GM13977 (cell line): Measurements from ENCODE around the gene POLA1.

Experiments
- DNase-seq: peaks from one replicate; pipeline ENCODE4 v3.0.0; 2012; ENCODE audit warnings: low spot score
- CTCF ChIP-seq: IDR thresholded peaks from 2 replicates; pipeline ENCODE4 v1.5.1; 2012; ENCODE audit warnings: mild to moderate bottlenecking, control low read depth; ENCODE audit not compliant: insufficient read depth; ENCODE audit errors: extremely low read depth, missing control alignments
- in situ Hi-C: fragments of 300-500 bp; cut with MboI; formaldehyde crosslinking; loops from one replicate; pipeline ENCODE4 v1.12.0; 2022; ENCODE audit warnings: low sequenced_read_pairs, low pct_unique_long_range_greater_than_20kb, mixed read lengths, inconsistent platforms; ENCODE audit not compliant: unreplicated experiment

The POLA1 gene

GRCh38 chrX:25007059-25008053 lies 313.6 kb downstream of the POLA1 start:
- in situ Hi-C loops: no loop called here
- TF ChIP-seq CTCF: no peak
- no peak for DNase-seq

GRCh38 chrX:25009407-25009806 lies 315.7 kb downstream of the POLA1 start:
- TF ChIP-seq CTCF: no peak
- in situ Hi-C loops: no loop called here
- DNase-seq: no peak

GRCh38 chrX:25010784-25011588 lies 317.3 kb downstream of the POLA1 start:
- TF ChIP-seq CTCF: no peak

GRCh38 chrX:25011589-25012432 lies 318.1 kb downstream of the POLA1 start:
- in situ Hi-C loops: no loop called here
- no peak for DNase-seq
- TF ChIP-seq CTCF: no peak

More at GRCh38 chrX:25010784-25011588, 317.3 kb downstream of the POLA1 start:
- in situ Hi-C loops: no loop called here
- no peak for DNase-seq

- in situ Hi-C loops: no loop called here
- DNase-seq: no peak
- no peak for TF ChIP-seq CTCF
Observed at GRCh38 chrX:25012433-25012735, 318.7 kb downstream of the POLA1 start.

- no peak for DNase-seq
- in situ Hi-C loops: no loop called here
- no peak for TF ChIP-seq CTCF
Observed at GRCh38 chrX:25012793-25013631, 319.3 kb downstream of the POLA1 start.
